NB4 (cell line): ENCODE measurements around the gene MBOAT2.

Experiments used
- DNase-seq: peaks from one replicate; pipeline ENCODE4 v3.0.0; 2010; ENCODE audit warnings: low read depth
- H3K4me3 ChIP-seq: one replicate; pipeline ENCODE4 v1.5.1; 2011; ENCODE audit warnings: mild to moderate bottlenecking, low read depth, low read length, moderate library complexity
- MYC ChIP-seq: IDR thresholded peaks from 2 replicates; pipeline ENCODE4 v1.6.1; 2011; ENCODE audit warnings: low read depth, low read length
- POLR2A ChIP-seq: IDR thresholded peaks from 2 replicates; pipeline ENCODE4 v1.6.1; 2011; ENCODE audit warnings: mild to moderate bottlenecking; ENCODE audit not compliant: insufficient read length; ENCODE audit errors: extremely low read depth
- TF ChIP-seq, protein P1 (sequence below): IDR thresholded peaks from 2 replicates; pipeline ENCODE4 v1.6.1; 2011; ENCODE audit warnings: low read depth, low read length
- TF ChIP-seq, protein P2 (sequence below): IDR thresholded peaks from one replicate; pipeline ENCODE4 v1.5.1; 2012; ENCODE audit warnings: low read depth, low read length

The MBOAT2 gene

DNA sequence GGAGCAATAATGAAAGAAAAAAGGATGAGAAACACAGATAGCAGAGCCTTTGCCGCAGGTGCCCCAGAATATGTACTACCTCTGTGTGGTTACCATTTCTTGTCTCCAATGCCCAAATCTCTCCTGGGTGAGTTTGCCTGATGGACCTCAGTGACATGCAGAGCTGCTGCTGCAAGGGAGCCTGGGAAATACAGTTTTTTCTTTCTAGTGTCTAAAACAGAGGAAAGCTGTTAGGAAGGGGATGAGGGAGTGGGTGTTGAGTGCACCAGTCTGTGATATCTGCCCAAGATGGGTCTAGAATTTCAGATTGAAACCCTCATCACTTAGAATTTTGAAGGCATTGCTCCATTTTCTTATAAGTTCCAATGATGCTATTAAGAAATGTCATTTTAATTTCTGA lies 9.9 kb upstream of the MBOAT2 start:
- DNase-seq: no peak
- H3K4me3 ChIP-seq: no peak overlapping the region
- TF ChIP-seq, protein P1, sequence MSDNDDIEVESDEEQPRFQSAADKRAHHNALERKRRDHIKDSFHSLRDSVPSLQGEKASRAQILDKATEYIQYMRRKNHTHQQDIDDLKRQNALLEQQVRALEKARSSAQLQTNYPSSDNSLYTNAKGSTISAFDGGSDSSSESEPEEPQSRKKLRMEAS: no peak
- TF ChIP-seq POLR2A (no peak), MYC (no peak)
- TF ChIP-seq, protein P2, sequence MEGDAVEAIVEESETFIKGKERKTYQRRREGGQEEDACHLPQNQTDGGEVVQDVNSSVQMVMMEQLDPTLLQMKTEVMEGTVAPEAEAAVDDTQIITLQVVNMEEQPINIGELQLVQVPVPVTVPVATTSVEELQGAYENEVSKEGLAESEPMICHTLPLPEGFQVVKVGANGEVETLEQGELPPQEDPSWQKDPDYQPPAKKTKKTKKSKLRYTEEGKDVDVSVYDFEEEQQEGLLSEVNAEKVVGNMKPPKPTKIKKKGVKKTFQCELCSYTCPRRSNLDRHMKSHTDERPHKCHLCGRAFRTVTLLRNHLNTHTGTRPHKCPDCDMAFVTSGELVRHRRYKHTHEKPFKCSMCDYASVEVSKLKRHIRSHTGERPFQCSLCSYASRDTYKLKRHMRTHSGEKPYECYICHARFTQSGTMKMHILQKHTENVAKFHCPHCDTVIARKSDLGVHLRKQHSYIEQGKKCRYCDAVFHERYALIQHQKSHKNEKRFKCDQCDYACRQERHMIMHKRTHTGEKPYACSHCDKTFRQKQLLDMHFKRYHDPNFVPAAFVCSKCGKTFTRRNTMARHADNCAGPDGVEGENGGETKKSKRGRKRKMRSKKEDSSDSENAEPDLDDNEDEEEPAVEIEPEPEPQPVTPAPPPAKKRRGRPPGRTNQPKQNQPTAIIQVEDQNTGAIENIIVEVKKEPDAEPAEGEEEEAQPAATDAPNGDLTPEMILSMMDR: no peak

DNA sequence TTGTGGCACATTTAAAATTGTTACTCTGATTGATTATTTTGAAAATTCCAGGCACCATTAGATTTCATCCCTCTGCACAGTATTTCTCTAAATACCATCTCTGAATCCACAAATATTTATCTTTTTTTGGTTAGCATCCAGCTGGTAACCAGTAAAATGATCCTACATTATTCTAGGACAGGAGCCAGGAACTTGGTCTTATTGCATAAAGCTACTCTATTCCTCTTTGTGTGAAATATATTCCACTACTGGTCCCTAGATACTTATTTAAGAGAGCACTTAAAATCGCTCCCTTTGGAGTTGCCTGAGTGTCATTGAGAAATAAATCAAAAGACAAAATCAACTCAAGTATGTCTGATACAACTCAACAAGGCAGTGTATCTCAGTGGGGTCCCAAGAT lies 7.4 kb upstream of the MBOAT2 start:
- no peak for DNase-seq
- TF ChIP-seq, protein P1: no peak
- TF ChIP-seq, protein P2: no peak
- no peak for TF ChIP-seq MYC
- TF ChIP-seq POLR2A: no peak
- no peak overlapping the region for H3K4me3 ChIP-seq

DNA sequence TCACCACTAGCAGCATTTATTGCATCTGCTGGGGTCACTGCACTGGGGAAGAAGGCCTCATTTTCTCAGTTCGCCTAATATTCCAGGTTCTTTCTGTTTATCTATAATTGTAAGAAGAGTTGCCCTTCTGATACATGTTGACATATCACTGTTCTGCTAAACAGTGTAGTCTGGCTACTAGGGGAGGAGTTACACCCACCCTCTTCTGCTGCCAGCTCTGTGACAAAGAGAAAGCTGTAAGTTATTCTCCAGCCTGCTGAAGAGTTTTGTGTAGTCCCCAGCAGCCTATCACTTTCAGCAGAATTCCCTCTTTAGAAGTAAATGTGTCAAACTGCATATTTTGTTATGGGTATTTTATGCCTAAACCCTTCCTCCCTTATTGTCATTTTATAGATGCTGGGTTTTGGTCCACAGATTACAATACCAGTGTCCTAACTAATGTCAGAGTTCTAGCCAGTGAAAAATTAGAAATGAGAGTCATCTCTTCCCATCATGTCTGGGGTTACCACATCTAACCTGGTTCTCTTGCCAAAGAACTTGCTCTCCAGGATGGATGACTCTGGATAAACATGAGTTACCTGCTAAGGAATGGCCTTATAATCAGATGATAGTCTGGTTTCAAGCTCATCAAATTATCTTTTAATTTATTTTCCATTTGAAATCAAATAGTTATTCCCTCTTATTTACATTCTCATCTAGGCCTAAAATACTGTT lies 5.6 kb upstream of the MBOAT2 start:
- no peak for DNase-seq
- no peak overlapping the region for H3K4me3 ChIP-seq
- TF ChIP-seq POLR2A: no peak
- no peak for TF ChIP-seq MYC
- TF ChIP-seq, protein P2: no peak
- TF ChIP-seq, protein P1: no peak

DNA sequence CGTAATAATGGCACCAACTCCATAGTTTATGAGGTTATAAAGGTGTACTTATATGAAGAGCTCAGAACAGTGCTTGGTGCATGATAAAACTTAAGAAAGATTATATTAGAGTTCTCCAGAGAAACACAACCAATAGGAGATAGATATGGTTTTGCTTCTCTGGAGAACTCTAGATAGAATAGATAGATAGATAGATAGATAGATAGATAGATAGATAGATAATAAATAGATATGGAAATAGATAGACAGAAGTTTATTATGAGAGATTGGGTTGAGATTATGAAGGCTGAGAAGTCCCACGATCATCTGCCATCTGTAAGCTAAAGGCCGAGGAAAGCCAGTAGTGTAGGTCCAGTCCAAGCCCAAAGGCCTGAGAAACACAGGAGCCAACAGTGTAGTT lies 2.9 kb upstream of the MBOAT2 start:
- no peak overlapping the region for H3K4me3 ChIP-seq
- TF ChIP-seq, protein P2: no peak
- no peak for TF ChIP-seq POLR2A
- DNase-seq: no peak

DNA sequence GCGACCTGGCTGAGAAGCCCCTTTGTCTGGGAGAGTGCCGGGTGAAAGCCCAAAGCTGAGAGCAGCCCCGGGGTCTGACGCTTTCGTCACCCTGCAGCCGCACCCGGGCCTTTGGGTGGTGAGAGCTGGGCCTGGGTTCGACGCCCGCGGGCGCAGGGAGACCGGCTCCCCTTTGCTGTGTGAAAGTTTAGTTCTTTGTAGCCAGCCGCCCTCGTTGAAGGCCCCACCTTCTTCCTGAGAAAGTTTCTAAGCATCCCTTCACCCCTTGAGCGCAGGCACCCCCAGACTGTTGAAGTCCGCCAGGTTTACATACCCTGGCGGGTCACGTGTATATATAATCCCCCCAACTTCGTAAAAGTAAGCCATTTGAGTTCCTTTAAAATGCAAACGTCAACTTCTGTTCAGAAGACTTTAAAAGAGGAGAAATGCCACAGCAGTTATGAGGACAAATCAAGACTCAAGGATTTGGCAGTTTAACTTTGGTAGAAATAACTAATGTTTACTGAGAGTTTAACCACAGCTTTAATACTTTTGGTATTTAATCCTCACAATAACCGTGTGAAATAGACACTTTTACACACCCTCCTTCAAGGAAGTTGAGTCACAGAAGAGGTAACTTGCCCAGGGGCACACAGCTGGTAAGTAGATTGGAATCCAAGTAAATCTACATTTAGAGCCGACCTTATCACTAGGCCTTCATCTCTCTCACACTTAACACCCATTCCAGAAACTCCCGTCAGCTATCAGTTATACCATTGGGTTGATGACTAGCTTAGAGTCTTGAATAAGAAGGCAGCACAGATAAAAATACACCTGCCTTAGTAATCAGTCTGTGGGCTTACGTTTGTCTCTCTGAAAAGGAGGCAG lies 1.1 kb upstream of the MBOAT2 start:
- no peak for DNase-seq
- TF ChIP-seq, protein P2: no peak
- TF ChIP-seq, protein P1: no peak
- TF ChIP-seq MYC (no peak), POLR2A (no peak)
- peak overlapping the region; percentile 29 for H3K4me3 ChIP-seq
